ENCODE measurements around the gene WSCD2.

DNA sequence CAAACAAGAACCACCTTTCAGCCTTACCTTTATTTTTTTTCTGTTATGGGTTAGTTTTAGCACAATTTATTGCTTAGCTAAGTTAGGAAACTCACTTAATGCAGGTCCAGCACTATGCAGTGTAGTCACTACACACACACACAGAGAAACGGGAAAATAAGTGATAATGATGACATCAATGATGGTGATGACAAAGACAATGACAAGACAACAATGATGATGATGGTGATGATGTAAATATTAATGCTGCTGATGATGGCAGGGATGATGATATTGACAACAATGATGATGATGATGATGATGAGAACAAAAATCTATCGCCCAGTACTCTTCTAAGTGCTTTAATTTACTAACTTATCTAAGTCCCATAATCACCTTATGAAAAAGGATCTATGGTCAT is 41.1 kb downstream of the WSCD2 start:
- TF ChIP-seq, protein P1, sequence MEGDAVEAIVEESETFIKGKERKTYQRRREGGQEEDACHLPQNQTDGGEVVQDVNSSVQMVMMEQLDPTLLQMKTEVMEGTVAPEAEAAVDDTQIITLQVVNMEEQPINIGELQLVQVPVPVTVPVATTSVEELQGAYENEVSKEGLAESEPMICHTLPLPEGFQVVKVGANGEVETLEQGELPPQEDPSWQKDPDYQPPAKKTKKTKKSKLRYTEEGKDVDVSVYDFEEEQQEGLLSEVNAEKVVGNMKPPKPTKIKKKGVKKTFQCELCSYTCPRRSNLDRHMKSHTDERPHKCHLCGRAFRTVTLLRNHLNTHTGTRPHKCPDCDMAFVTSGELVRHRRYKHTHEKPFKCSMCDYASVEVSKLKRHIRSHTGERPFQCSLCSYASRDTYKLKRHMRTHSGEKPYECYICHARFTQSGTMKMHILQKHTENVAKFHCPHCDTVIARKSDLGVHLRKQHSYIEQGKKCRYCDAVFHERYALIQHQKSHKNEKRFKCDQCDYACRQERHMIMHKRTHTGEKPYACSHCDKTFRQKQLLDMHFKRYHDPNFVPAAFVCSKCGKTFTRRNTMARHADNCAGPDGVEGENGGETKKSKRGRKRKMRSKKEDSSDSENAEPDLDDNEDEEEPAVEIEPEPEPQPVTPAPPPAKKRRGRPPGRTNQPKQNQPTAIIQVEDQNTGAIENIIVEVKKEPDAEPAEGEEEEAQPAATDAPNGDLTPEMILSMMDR (IDR thresholded peaks at IDR 0.05) = no peak
- TF ChIP-seq EZH2 (IDR thresholded peaks at IDR 0.05; ENCODE audit: borderline replicate concordance, insufficient read depth, low read depth, low read length, poor library complexity, severe bottlenecking) = no peak
